Measurements from ENCODE around the gene FRYL. TPM values are rescaled to one million over a fixed set of nuclear protein-coding genes. Genes with fewer than 3 reads are reported as not detected.

Gene FRYL
- total RNA-seq, 1 experiment from 2014 or later, result 47.7 TPM

DNA sequence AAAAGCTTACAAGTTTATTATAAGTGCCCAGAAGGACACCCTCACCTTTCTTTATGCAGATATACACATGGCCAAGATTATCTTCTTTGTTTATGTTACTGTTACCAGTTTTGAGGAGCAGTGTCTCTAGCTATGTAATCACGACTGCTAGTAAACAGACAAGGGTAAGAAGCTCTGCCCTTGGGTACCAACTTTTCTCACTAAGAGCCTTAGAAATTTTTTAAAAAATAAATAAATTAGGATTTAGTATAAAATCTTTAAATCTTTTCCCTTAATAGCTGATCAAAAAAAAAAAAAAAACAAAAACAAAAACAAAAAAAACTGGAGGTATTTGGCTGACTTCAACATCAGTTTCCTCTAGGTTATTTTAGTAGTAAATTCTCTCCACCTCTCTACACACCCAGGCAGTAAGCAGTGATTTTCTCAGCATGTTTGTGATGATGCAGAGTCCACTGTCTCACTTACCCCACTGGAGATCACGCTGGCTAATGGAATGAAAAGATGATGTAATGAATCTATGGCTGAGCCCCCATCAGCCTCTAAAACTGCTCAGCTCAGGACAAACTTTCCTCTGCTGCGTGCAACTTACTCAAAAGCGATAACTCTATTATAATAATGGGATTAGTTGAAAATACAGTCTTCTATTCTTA, 125.9 kb downstream of the FRYL start:
- Histone ChIP-seq H3K4me1 (ENCODE audit: control insufficient read depth in 1 of 2, insufficient read depth in 2 of 2, low read length in 2 of 2) (0 out of 4 replicates have a peak, but pooled peaks cover 0 to 3% of the 10 kb centered on the region in 2 experiments), H4K20me1 (ENCODE audit: insufficient read depth) (peaks cover 7% of the 10 kb centered on the region; the same call in 1 of the 2 replicates), H3K27ac (ENCODE audit: low read depth, low read length) (no peak overlapping the region), H2AFZ (ENCODE audit: low read depth, low read length, poor library complexity, severe bottlenecking) (no peak overlapping the region), H3K9me3 (ENCODE audit: control insufficient read depth in 1 of 2, insufficient read depth in 1 of 2, low read depth in 1 of 2, low read length in 2 of 2) (no peaks in the 10 kb centered on the region), H3K9ac (ENCODE audit: low read length) (no peak overlapping the region), H3K27me3 (ENCODE audit: insufficient read depth, low read length) (no peaks in the 10 kb centered on the region), H3K4me2 (ENCODE audit: low read length) (no peak overlapping the region), H3K9me2 (ENCODE audit: insufficient read depth) (no peaks in the 10 kb centered on the region), H3K4me3 (replicated peaks in 1 of 2; ENCODE audit: low read depth in 1 of 2, low read length in 2 of 2) (no peak overlapping the region), H3K79me2 (ENCODE audit: insufficient read depth, low read length) (peaks cover 7% of the 10 kb centered on the region; the same call in 1 of the 2 replicates), H3K36me3 (ENCODE audit: control insufficient read depth in 1 of 2, insufficient read depth in 2 of 2, low read length in 2 of 2) (no peaks in the 10 kb centered on the region)
- RAD21 ChIA-PET (ENCODE audit: low non-redundant PET in 1 of 2, low total read pairs in 2 of 2, uncharacterized antibody in 2 of 2, unreplicated experiment in 2 of 2), result no interaction called here
- ATAC-seq (no peak), DNase-seq (ENCODE audit: low read depth, low spot score) (no peak)
- intact Hi-C loops (cut with micrococcal nuclease), result no loop called here
- POLR2A ChIA-PET, result no interaction called here
- no peak for TF ChIP-seq CTCF (IDR thresholded peaks at IDR 0.05 in 2 of 3, conservative IDR thresholded peaks at IDR 0.05 in 1 of 3; ENCODE audit: borderline replicate concordance in 1 of 3, insufficient read depth in 1 of 3, low read depth in 2 of 3, low read length in 2 of 3)
- TF ChIP-seq ZNF274 (IDR thresholded peaks at IDR 0.05; ENCODE audit: low read depth, low read length), result no peak
- no peak for TF ChIP-seq RAD21 (IDR thresholded peaks at IDR 0.05; ENCODE audit: low read depth)
- TF ChIP-seq MAX (IDR thresholded peaks at IDR 0.05), result no peak
- TF ChIP-seq, protein P1, sequence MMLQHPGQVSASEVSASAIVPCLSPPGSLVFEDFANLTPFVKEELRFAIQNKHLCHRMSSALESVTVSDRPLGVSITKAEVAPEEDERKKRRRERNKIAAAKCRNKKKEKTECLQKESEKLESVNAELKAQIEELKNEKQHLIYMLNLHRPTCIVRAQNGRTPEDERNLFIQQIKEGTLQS (IDR thresholded peaks at IDR 0.05), result no peak
- no peak for TF ChIP-seq EGR1 (IDR thresholded peaks at IDR 0.05; ENCODE audit: low read depth)
- TF ChIP-seq CEBPB (IDR thresholded peaks at IDR 0.05; ENCODE audit: low read depth), result no peak
- no peak for TF ChIP-seq YY1 (IDR thresholded peaks at IDR 0.05; ENCODE audit: extremely low read depth, insufficient replicate concordance, low read depth, low read length)
- TF ChIP-seq ELF1 (IDR thresholded peaks at IDR 0.05; ENCODE audit: borderline replicate concordance, low read depth), result no peak
- TF ChIP-seq EZH2 (IDR thresholded peaks at IDR 0.05), result no peak
- no peak for TF ChIP-seq FOSL1 (IDR thresholded peaks at IDR 0.05; ENCODE audit: low read depth)
- TF ChIP-seq POLR2A (IDR thresholded peaks at IDR 0.05; ENCODE audit: borderline replicate concordance, extremely low read depth, insufficient read depth, insufficient read length), result no peak
- TF ChIP-seq SIN3A (IDR thresholded peaks at IDR 0.05; ENCODE audit: low read depth), result no peak
- no peak for TF ChIP-seq SRF (IDR thresholded peaks at IDR 0.05; ENCODE audit: low read depth)
- no peak for TF ChIP-seq CBX3 (IDR thresholded peaks at IDR 0.05; ENCODE audit: low read depth)
- no peak for TF ChIP-seq ZFX (IDR thresholded peaks at IDR 0.05)
- no peak for TF ChIP-seq TCF7L2 (IDR thresholded peaks at IDR 0.05; ENCODE audit: borderline replicate concordance, extremely low read depth, insufficient read depth, insufficient read length)
- TF ChIP-seq POLR2AphosphoS5 (IDR thresholded peaks at IDR 0.05; ENCODE audit: low read depth, low read length), result no peak
- BruUV-seq (replicated peaks), result no TSS peak
- CTCF ChIA-PET, result interaction anchor here (1.1 kb wide), 1 partner anchor 11 kb away, joined by 3 read pairs; no protein-coding TSS in a partner anchor

All from HCT116 (cell line).